Skeletal muscle tissue (tissue), 4 donors: Measurements from ENCODE around the gene APOL3. TPM values are rescaled to one million over a fixed set of nuclear protein-coding genes. Genes with fewer than 3 reads are reported as not detected.
"Not testable (repeated sequence)": the region's sequence is repeated elsewhere in the genome, so short reads cannot be mapped to it uniquely, and the experiment has no call there.

Source experiments
- H3K27ac ChIP-seq: one replicate; pipeline ENCODE4 v1.7.0; 2013; ENCODE audit warnings: mild to moderate bottlenecking, low read depth, low read length, inconsistent platforms
- H3K27me3 ChIP-seq, 3 donors: one replicate each; pipeline ENCODE4 v1.7.0; 2013; ENCODE audit warnings: low read length in 3 of 3; ENCODE audit not compliant: control insufficient read depth in 3 of 3, insufficient read depth in 3 of 3
- H3K36me3 ChIP-seq, 3 donors: one replicate each; pipeline ENCODE4 v1.7.0; 2013; ENCODE audit warnings: low read length in 3 of 3; ENCODE audit not compliant: control insufficient read depth in 3 of 3, insufficient read depth in 3 of 3
- H3K4me1 ChIP-seq, 3 donors: one replicate each; pipeline ENCODE4 v1.7.0; 2013; ENCODE audit warnings: low read length in 3 of 3, mild to moderate bottlenecking in 3 of 3; ENCODE audit not compliant: control insufficient read depth in 3 of 3, insufficient read depth in 3 of 3
- H3K4me3 ChIP-seq, 3 donors: one replicate each; pipeline ENCODE4 v1.7.0; 2013; ENCODE audit warnings: low read length in 3 of 3
- H3K9ac ChIP-seq, 3 donors: one replicate each; pipeline ENCODE4 v1.7.0; 2013; ENCODE audit warnings: low read length in 3 of 3, mild to moderate bottlenecking in 3 of 3, moderate library complexity in 2 of 3, low read depth in 1 of 3
- H3K9me3 ChIP-seq, 3 donors: one replicate each; pipeline ENCODE4 v1.7.0; 2013; ENCODE audit warnings: low read length in 3 of 3; ENCODE audit not compliant: control insufficient read depth in 3 of 3
- total RNA-seq: library from RNA; depleted of rRNA; stranded (reverse); fragments of >200 nt; gene quantifications from one replicate; pipeline ENCODE4 v1.2.3, GENCODE V29; 2014
- donor health status: Osteomylitis.

The APOL3 gene
- total RNA-seq, 1 donor from 2014 or later = 13.6 TPM

DNA sequence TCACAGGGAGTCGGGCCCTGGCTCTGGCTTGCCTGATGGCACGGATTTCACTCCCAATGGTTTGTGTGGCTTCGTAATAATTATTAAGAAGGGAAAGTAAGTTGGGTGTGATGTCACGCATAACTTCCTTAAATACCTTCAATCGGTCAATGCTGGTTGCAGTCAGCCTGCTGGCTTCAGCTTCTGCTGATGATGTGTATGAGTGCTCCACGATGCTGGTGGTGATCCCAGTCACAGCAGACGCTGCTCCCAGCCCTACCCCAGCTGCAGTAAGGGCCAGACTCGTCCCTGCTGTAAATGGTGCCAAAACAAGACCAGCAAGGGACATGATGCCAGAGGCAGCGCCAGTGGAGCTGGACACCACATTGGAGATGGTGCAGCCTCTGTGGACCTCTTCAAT is 19.1 kb downstream of the APOL3 start:
- no peak overlapping the region for H3K9ac ChIP-seq
- H3K4me1 ChIP-seq = peaks cover 4 to 8% (median 8%) of the 10 kb centered on the region in 3 donors
- no peak overlapping the region for H3K4me3 ChIP-seq
- H3K36me3 ChIP-seq = peaks cover 11 to 17% (median 15%) of the 10 kb centered on the region in 3 donors
- H3K27me3 ChIP-seq = no peaks in the 10 kb centered on the region
- no peak overlapping the region for H3K27ac ChIP-seq
- no peaks in the 10 kb centered on the region for H3K9me3 ChIP-seq

DNA sequence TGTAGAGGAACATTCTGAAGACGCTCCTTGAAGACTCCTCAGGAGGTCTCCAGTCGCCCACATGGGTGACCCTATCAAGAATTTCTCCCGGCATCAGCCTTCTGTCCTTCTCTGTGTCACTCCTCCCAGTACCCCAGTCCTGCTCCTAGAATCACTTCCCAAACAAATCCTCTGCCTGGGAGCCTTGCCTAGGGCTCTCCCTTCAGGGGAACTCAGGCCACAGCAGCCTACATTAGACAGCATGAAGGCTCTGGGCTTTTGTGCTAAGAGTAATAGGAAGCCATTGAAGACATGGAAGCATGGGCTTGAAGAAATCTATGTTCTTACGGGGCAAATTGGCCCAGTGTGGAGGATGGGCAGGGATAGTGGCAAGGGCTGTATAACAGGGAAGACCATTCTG is 21.8 kb downstream of the APOL3 start:
- not testable (repeated sequence) for H3K27ac ChIP-seq, H3K4me1 ChIP-seq, H3K9ac ChIP-seq, H3K27me3 ChIP-seq, H3K9me3 ChIP-seq, H3K4me3 ChIP-seq
- H3K36me3 ChIP-seq = peaks cover 11 to 15% (median 13%) of the 10 kb centered on the region in 3 donors

DNA sequence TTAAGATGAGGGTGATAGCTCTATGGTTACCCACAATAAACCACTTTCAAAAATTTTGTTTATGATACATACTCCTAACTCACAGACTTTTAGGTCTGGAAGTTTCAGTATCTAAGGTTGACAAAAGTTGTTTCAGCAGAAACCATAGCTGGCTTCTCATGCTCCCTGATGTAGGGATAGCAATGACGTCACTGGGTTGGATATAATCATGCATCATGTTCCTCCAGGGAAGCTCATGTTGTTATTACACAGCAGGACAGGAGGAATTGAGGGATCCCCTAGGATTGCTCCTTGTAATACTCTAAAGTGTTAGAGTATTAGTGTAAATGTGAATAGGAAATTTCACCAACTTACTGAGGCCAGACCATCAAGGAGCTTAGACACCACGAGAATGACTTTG is 23.6 kb downstream of the APOL3 start:
- Histone ChIP-seq H3K27ac (no peak overlapping the region), H3K9me3 (no peaks in the 10 kb centered on the region), H3K27me3 (no peaks in the 10 kb centered on the region), H3K9ac (no peak overlapping the region), H3K4me1 (peaks cover 0 to 3% (median 2%) of the 10 kb centered on the region in 3 donors), H3K4me3 (no peak overlapping the region), H3K36me3 (peaks cover 5 to 12% (median 8%) of the 10 kb centered on the region in 3 donors)

DNA sequence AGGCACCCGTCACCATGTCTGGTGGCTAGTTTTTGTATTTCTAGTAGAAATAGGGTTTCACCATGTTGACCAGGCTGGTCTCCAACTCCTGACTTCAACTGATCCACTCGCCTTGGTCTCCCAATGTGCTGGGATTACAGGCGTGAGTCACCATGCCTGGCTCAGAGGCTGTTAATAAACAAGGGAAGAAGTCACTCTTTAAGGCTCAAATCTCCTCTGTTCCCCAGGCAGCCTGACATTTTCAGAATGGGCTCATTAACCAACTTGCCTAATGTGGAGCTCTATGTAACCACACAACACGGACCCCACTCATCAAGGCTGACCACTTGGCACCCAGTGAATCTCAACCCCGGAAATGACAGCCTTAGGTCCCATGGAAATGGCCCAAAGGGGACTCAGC is 24.1 kb downstream of the APOL3 start:
- H3K4me1 ChIP-seq = peaks cover 0 to 3% (median 2%) of the 10 kb centered on the region in 3 donors
- no peak overlapping the region for H3K27ac ChIP-seq
- H3K4me3 ChIP-seq = no peak overlapping the region
- H3K9me3 ChIP-seq = no peaks in the 10 kb centered on the region
- H3K36me3 ChIP-seq = peaks cover 5 to 7% (median 6%) of the 10 kb centered on the region in 3 donors
- H3K9ac ChIP-seq = no peak overlapping the region
- no peaks in the 10 kb centered on the region for H3K27me3 ChIP-seq

DNA sequence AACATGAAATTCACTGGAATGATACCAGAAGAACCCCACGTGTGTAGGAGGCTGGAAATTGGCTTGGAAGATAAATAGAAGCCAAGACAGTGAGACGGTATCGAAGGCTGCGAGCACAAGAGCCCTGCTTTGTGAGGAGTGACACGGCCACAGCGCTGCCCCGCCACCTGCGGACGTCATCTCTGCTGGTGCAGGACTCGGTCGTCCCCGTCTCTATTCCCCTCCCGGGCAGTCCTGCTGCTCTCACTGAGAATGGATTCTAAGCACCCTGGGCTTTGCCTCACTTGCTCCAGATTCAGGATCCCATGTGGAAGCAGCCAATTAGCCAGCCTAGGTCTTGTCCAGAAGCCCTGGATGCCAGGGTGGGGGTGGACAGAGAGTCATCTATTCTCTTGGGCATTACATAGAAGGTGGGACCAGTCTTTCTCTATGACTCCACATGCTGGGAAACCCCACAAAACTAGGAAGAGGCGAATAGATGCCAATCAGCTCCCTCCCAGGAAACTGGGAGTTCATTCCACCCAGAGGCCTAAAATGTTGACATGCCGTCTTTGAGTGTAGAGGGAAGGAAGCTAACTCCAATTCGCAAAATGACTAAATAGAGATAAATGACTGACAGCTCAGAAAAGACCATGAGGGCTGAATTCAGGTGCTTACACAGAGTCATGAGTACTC is 25.1 kb downstream of the APOL3 start:
- H3K9ac ChIP-seq = no peak overlapping the region
- H3K27me3 ChIP-seq = peaks cover 0 to under 1% (median 0%) of the 10 kb centered on the region in 3 donors
- no peak overlapping the region for H3K27ac ChIP-seq
- peaks cover 0 to under 1% (median 0%) of the 10 kb centered on the region in 3 donors for H3K36me3 ChIP-seq
- peaks cover 0 to 3% (median 2%) of the 10 kb centered on the region in 3 donors for H3K4me1 ChIP-seq
- no peak overlapping the region for H3K4me3 ChIP-seq
- H3K9me3 ChIP-seq = no peaks in the 10 kb centered on the region

DNA sequence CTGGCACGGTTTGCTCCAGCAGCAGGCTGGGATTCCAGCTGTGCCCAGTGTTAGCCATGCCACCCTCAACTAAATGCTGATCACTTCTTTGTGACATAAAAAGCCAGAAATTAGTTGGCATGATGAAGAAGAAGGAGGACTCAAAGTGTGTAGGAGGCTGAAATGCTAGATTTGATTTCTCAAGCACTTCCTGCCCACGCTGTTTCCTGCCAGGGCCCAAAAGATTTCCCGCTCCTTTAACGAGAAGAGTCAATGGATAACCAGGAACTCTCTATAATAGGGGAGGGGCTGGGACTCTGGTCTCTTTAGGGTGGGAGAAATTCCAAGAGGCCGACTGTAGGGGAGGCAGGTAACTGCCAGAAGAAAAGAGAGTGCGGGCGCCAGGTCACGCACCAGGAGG is 26.4 kb downstream of the APOL3 start:
- Histone ChIP-seq H3K4me1 (peaks cover 0 to 3% (median 2%) of the 10 kb centered on the region in 3 donors), H3K9ac (no peak overlapping the region), H3K4me3 (no peak overlapping the region), H3K27ac (no peak overlapping the region), H3K9me3 (no peaks in the 10 kb centered on the region), H3K36me3 (no peaks in the 10 kb centered on the region), H3K27me3 (peaks cover 0 to 2% (median 0%) of the 10 kb centered on the region in 3 donors)

DNA sequence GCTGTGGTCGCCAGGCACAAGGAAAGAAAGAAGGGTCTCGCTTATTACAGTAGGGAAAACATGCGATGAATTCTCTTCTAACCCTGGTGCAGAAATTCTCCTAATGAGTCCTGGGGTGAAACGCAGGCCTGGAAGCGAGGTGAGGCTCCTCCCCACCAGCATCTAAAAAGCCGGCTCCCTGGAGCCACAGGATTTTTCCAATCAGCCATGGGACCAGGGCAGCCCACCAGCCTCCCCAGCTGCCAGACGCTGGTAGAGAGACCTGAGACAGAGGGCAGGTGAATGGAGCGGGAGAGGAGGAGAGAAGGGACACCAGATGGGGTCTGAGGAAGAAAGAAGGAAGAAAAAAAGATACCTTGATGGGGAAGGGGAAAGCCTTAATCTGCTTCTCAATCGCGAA is 28.6 kb downstream of the APOL3 start:
- no peak overlapping the region for H3K4me3 ChIP-seq
- no peaks in the 10 kb centered on the region for H3K36me3 ChIP-seq
- H3K27ac ChIP-seq = no peak overlapping the region
- no peaks in the 10 kb centered on the region for H3K9me3 ChIP-seq
- peaks cover 0 to 3% (median 2%) of the 10 kb centered on the region in 3 donors for H3K4me1 ChIP-seq
- peaks cover 0 to 6% (median 3%) of the 10 kb centered on the region in 3 donors for H3K27me3 ChIP-seq
- H3K9ac ChIP-seq = no peak overlapping the region

DNA sequence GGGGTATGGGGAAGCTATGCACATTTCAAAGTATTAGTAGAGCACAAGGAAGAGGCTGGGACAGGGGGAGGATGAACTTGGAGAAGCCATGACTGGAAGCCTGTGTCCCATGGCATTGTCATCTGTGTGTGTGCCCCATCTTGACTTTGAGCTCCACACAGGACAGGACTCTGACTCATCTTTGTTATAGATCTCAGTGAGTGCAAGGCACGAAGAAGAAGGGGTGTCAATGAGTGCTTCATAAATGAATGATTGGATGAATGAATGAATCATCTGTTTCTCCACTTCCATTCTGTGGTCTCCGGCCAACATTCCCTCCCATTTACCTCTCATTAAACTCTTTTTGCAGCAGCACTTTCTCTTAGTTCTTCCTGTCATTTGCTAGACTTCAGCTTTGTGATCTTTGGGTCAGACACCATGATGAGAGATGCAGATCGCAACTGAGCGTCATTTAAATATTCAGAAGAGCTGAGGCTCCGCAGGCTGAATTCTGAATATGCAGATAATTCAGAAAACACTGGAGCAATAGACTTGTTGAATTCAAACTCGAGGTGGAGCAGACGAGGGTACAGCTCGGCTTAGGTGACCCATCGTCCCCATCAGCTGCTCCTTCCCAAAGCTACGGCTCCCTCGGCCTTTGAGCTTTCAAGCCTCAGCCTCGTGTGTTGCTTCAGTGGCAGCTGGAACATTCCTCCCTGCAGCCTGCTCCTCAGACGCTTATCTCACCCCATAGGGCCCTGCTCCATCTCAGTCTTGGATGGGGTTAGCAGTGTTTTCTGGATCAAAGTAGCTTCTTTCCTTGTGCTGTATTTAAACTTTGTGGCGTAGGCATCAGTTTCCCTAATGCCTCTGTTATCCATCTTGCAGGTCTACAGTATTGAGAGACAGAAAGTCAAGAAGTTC is 30.8 kb downstream of the APOL3 start:
- Histone ChIP-seq H3K4me3 (no peak overlapping the region), H3K27me3 (peaks cover 0 to 6% (median 3%) of the 10 kb centered on the region in 3 donors), H3K36me3 (no peaks in the 10 kb centered on the region), H3K9me3 (no peaks in the 10 kb centered on the region), H3K9ac (no peak overlapping the region), H3K4me1 (peaks cover 0 to 2% (median 0%) of the 10 kb centered on the region in 3 donors), H3K27ac (no peak overlapping the region)

DNA sequence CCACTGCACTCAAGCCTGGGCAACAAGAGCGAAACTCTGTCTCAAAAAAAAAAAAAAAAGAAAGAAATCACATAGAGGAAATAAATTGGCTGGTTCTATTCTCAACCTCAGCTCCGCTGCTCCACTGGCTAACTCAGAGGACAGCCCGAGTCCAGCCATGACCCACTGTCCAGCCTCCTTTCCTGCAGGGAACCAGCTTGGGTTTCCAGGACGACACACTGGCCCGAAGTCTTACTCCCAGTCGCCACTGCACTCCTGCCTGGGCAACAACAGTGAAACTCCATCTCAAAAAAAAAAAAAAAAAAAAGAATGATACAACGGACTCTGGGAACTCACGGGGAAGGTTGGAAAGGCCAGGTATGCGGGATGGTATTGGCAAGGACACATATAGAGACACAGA is 31.5 kb downstream of the APOL3 start:
- Histone ChIP-seq H3K9ac (no peak overlapping the region), H3K27me3 (peaks cover 0 to 6% (median 3%) of the 10 kb centered on the region in 3 donors), H3K4me3 (no peak overlapping the region), H3K27ac (no peak overlapping the region), H3K4me1 (peaks cover 2 to 5% (median 3%) of the 10 kb centered on the region in 3 donors), H3K36me3 (no peaks in the 10 kb centered on the region), H3K9me3 (no peaks in the 10 kb centered on the region)
